Esophagus squamous epithelium (tissue), 4 donors: ENCODE data around the gene CNTNAP4.

ENCODE experiments used
- POLR2A ChIP-seq, 4 donors: fragments of 450-650 bp; IDR thresholded peaks; one replicate each; pipeline ENCODE4 v1.6.1; 2017; ENCODE audit warnings: antibody characterized with exemption in 4 of 4, mild to moderate bottlenecking in 4 of 4, moderate library complexity in 3 of 4
- TF ChIP-seq, protein P1 (sequence below), 6 experiments: fragments of 450-650 bp in 4 of 6; fragments of 200-600 bp in 2 of 6; sonication (generic) in 2 of 6; IDR thresholded peaks; one replicate each; pipeline ENCODE4 v1.5.1; 2016 to 2019; ENCODE audit warnings: antibody characterized with exemption in 6 of 6, mild to moderate bottlenecking in 4 of 6, moderate library complexity in 4 of 6

DNA sequence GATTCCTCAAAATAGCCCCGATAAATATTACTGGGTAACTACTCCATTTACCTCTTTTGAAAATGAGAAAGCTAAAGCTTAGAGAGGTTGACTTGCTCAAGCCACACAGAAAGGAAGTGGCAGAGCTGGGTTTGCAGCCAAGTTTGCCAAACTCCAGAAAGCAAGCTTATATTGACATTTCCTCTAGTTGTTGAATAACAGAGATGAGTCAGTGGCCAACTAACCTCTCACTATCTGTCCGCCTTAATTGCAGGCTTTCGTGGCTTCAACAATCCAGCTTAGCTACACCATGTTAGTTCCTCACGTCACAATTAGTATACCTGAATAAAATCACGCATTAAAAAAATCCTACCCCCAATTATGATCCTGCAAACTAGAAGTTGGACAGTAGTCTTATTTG, 151.7 kb downstream of the CNTNAP4 start:
- no peak for TF ChIP-seq POLR2A (IDR thresholded peaks at IDR 0.05)
- TF ChIP-seq, protein P1, sequence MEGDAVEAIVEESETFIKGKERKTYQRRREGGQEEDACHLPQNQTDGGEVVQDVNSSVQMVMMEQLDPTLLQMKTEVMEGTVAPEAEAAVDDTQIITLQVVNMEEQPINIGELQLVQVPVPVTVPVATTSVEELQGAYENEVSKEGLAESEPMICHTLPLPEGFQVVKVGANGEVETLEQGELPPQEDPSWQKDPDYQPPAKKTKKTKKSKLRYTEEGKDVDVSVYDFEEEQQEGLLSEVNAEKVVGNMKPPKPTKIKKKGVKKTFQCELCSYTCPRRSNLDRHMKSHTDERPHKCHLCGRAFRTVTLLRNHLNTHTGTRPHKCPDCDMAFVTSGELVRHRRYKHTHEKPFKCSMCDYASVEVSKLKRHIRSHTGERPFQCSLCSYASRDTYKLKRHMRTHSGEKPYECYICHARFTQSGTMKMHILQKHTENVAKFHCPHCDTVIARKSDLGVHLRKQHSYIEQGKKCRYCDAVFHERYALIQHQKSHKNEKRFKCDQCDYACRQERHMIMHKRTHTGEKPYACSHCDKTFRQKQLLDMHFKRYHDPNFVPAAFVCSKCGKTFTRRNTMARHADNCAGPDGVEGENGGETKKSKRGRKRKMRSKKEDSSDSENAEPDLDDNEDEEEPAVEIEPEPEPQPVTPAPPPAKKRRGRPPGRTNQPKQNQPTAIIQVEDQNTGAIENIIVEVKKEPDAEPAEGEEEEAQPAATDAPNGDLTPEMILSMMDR (IDR thresholded peaks at IDR 0.05): no peak
